Stimulated activated CD8-positive, alpha-beta memory T cell treated with anti-CD3 and anti-CD28 coated beads, Interleukin-7, amount 100 ng/mL, for 24 hours (primary cell): ENCODE results near the gene CCDC150.
"Not testable (repeated sequence)": the region's sequence is repeated elsewhere in the genome, so short reads cannot be mapped to it uniquely, and the experiment has no call there.

ENCODE experiments used
- DNase-seq: peaks from one replicate; pipeline ENCODE4 v3.0.0-alpha.2; 2020; ENCODE audit warnings: low read depth

Gene CCDC150

GRCh38 chr2:196712867-196713266 lies 73.4 kb downstream of the CCDC150 start:
- DNase-seq, result no peak

- DNase-seq, result no peak
These were observed 79.0 kb downstream of the CCDC150 start for GRCh38 chr2:196718419-196719109.

GRCh38 chr2:196719110-196719872 lies 79.8 kb downstream of the CCDC150 start:
- no peak for DNase-seq

- no peak for DNase-seq
These were observed 84.1 kb downstream of the CCDC150 start for GRCh38 chr2:196723571-196723970.

- no peak for DNase-seq
These were observed 85.7 kb downstream of the CCDC150 start for GRCh38 chr2:196725218-196725617.

- DNase-seq, result no peak
These were observed 86.4 kb downstream of the CCDC150 start for GRCh38 chr2:196725882-196726281.

GRCh38 chr2:196729418-196729817 lies 89.9 kb downstream of the CCDC150 start:
- no peak for DNase-seq

- DNase-seq, result not testable (repeated sequence)
These were observed 97.1 kb downstream of the CCDC150 start for GRCh38 chr2:196736646-196737045.

GRCh38 chr2:196737046-196737445 lies 97.5 kb downstream of the CCDC150 start:
- DNase-seq, result no peak

GRCh38 chr2:196739031-196739430 lies 99.5 kb downstream of the CCDC150 start:
- DNase-seq, result no peak

- DNase-seq, result no peak
These were observed 102.7 kb downstream of the CCDC150 start for GRCh38 chr2:196742216-196742615.

- no peak for DNase-seq
These were observed 103.2 kb downstream of the CCDC150 start for GRCh38 chr2:196742685-196743084.

GRCh38 chr2:196743165-196743564 lies 103.7 kb downstream of the CCDC150 start:
- no peak for DNase-seq

GRCh38 chr2:196745711-196746110 lies 106.2 kb downstream of the CCDC150 start:
- DNase-seq, result no peak

GRCh38 chr2:196747400-196747799 lies 107.9 kb downstream of the CCDC150 start:
- DNase-seq, result no peak

GRCh38 chr2:196748123-196748522 lies 108.6 kb downstream of the CCDC150 start:
- DNase-seq, result no peak

GRCh38 chr2:196750291-196750923 lies 110.9 kb downstream of the CCDC150 start:
- DNase-seq, result no peak

- peak; percentile 14 for DNase-seq
These were observed 111.6 kb downstream of the CCDC150 start for GRCh38 chr2:196750977-196751631.

GRCh38 chr2:196758474-196759377 lies 119.2 kb downstream of the CCDC150 start:
- DNase-seq, result no peak

GRCh38 chr2:196759378-196759706 lies 119.8 kb downstream of the CCDC150 start:
- DNase-seq, result no peak

GRCh38 chr2:196767101-196767500 lies 127.6 kb downstream of the CCDC150 start:
- DNase-seq, result no peak
